PC-9 (cell line): Measurements from ENCODE around the gene KTI12. TPM values are rescaled to one million over a fixed set of nuclear protein-coding genes. Genes with fewer than 3 reads are reported as not detected.
"Not testable (repeated sequence)": the region's sequence is repeated elsewhere in the genome, so short reads cannot be mapped to it uniquely, and the experiment has no call there.

Experiments
- BruUV-seq: library from RNA; stranded (reverse); fragments of 400-500 nt; replicated peaks from 2 replicates; lab custom pipeline; 2021; lab: Mats Ljungman, UMichigan
- CTCF ChIA-PET: fragments of 300-600 bp; sonication (Branson Sonifier 250); formaldehyde crosslinking; loops from one replicate; lab custom pipeline; 2022; ENCODE audit warnings: antibody characterized with exemption; lab: Charles Lee
- POLR2A ChIA-PET: fragments of 300-600 bp; sonication (Branson Sonifier 250); formaldehyde crosslinking; loops from one replicate; lab custom pipeline; 2022; ENCODE audit warnings: antibody characterized with exemption; ENCODE audit not compliant: unreplicated experiment; lab: Charles Lee
- DNase-seq, 2 experiments: peaks; one replicate each; pipeline versions ENCODE4 v3.0.0 to v3.0.0-alpha.2; 2015 to 2022; ENCODE audit warnings: mixed read lengths in 1 of 2
- H2AFZ ChIP-seq: fragments of 200-600 bp; sonication (generic); 2 replicates; pipeline ENCODE4 v1.8.1; 2017; ENCODE audit warnings: antibody characterized with exemption
- H3F3A ChIP-seq: fragments of 200-600 bp; sonication (generic); 2 replicates; pipeline ENCODE4 v1.8.1; 2017; ENCODE audit warnings: antibody characterized with exemption, mild to moderate bottlenecking, low read depth; ENCODE audit not compliant: insufficient read depth
- H3K27ac ChIP-seq: fragments of 200-600 bp; sonication (generic); 2 replicates; pipeline ENCODE4 v1.6.1; 2016; ENCODE audit warnings: mixed run types
- H3K27me3 ChIP-seq: fragments of 200-600 bp; sonication (generic); 2 replicates; pipeline ENCODE4 v1.6.1; 2016; ENCODE audit warnings: low read depth, mixed run types; ENCODE audit not compliant: insufficient read depth
- H3K36me3 ChIP-seq: fragments of 200-600 bp; sonication (generic); 2 replicates; pipeline ENCODE4 v1.6.1; 2016; ENCODE audit warnings: low read depth, mixed run types
- H3K4me1 ChIP-seq: fragments of 200-600 bp; sonication (generic); replicated peaks from 2 replicates; pipeline ENCODE4 v1.6.1; 2016; ENCODE audit warnings: mixed run types; ENCODE audit not compliant: insufficient read depth
- H3K4me2 ChIP-seq: fragments of 200-600 bp; sonication (generic); 2 replicates; pipeline ENCODE4 v1.6.1; 2017; ENCODE audit warnings: mixed run types
- H3K4me3 ChIP-seq: fragments of 200-600 bp; sonication (generic); 2 replicates; pipeline ENCODE4 v1.6.1; 2016; ENCODE audit warnings: mixed run types
- H3K79me2 ChIP-seq: fragments of 200-600 bp; sonication (generic); 2 replicates; pipeline ENCODE4 v1.6.1; 2017; ENCODE audit warnings: low read depth, mixed run types
- H3K9me2 ChIP-seq: fragments of 200-600 bp; sonication (generic); 2 replicates; pipeline ENCODE4 v1.8.1; 2017; ENCODE audit warnings: mild to moderate bottlenecking; ENCODE audit not compliant: insufficient read depth
- H3K9me3 ChIP-seq: fragments of 200-600 bp; sonication (generic); 2 replicates; pipeline ENCODE4 v1.8.1; 2016; ENCODE audit warnings: low read depth; ENCODE audit not compliant: insufficient read depth
- H4K20me1 ChIP-seq: fragments of 200-600 bp; sonication (generic); 2 replicates; pipeline ENCODE4 v1.8.1; 2017; ENCODE audit not compliant: insufficient read depth
- CTCF ChIP-seq: fragments of 200-600 bp; sonication (generic); conservative IDR thresholded peaks from 2 replicates; pipeline ENCODE4 v1.6.1; 2017; ENCODE audit warnings: mixed run types, antibody characterized with exemption, mild to moderate bottlenecking, moderate library complexity
- EZH2 ChIP-seq: fragments of 200-600 bp; sonication (generic); IDR thresholded peaks from 2 replicates; pipeline ENCODE4 v1.8.0; 2017; ENCODE audit warnings: antibody characterized with exemption, low read depth
- intact Hi-C: fragments of 100-400 bp; cut with micrococcal nuclease; formaldehyde crosslinking; loops from one replicate; pipeline ENCODE4 v1.10.0; 2022; ENCODE audit not compliant: unreplicated experiment
- total RNA-seq: library from RNA; stranded (reverse); gene quantifications from 2 replicates; pipeline ENCODE4 v1.2.3, GENCODE V29; 2021

Gene KTI12
- total RNA-seq, 1 experiment from 2014 or later: 9.5 TPM

- Histone ChIP-seq H3K9me2 (no peaks in the 10 kb centered on the region), H3K4me3 (peak overlapping the region; percentile 68), H2AFZ (0 out of 2 replicates have a peak overlapping the region, but pooled peaks have one; percentile 86), H3K27me3 (no peaks in the 10 kb centered on the region), H3K36me3 (no peaks in the 10 kb centered on the region), H4K20me1 (peaks cover 22% of the 10 kb centered on the region), H3K9me3 (no peaks in the 10 kb centered on the region), H3F3A (peaks cover 6% of the 10 kb centered on the region), H3K4me1 (peaks cover 11% of the 10 kb centered on the region), H3K27ac (no peak overlapping the region), H3K79me2 (peaks cover 32% of the 10 kb centered on the region), H3K4me2 (peak overlapping the region; percentile 93)
- ChIA-PET CTCF (no interaction called here), POLR2A (interaction anchor here (0.6 kb wide), 2 partner anchors 107 to 201 kb away, joined by 3 to 4 read pairs; no protein-coding TSS in a partner anchor)
- no TSS peak for BruUV-seq
- no peak for TF ChIP-seq EZH2
- TF ChIP-seq CTCF: no peak
- intact Hi-C loops: no loop called here
- DNase-seq: no peak
Measured at GRCh38 chr1:52032124-52032784, 1.4 kb downstream of the KTI12 start.

GRCh38 chr1:52028839-52029238, 4.8 kb downstream of the KTI12 start:
- H3K4me3 ChIP-seq, intact Hi-C loops, CTCF ChIA-PET, H3K9me3 ChIP-seq, H3K9me2 ChIP-seq, H3K27ac ChIP-seq, H3K4me2 ChIP-seq, H2AFZ ChIP-seq, DNase-seq, BruUV-seq, H3K36me3 ChIP-seq, H3F3A ChIP-seq, H3K27me3 ChIP-seq: not testable (repeated sequence)
- POLR2A ChIA-PET: interaction anchor here (0.6 kb wide), 1 partner anchor 422 kb away, joined by 3 read pairs; no protein-coding TSS in a partner anchor
- Histone ChIP-seq H4K20me1 (peaks cover 22% of the 10 kb centered on the region), H3K79me2 (peaks cover 32% of the 10 kb centered on the region), H3K4me1 (peaks cover 11% of the 10 kb centered on the region)

GRCh38 chr1:52028328-52028727, 5.3 kb downstream of the KTI12 start:
- BruUV-seq: no TSS peak
- H3K27me3 ChIP-seq: no peaks in the 10 kb centered on the region
- H3K9me3 ChIP-seq: no peaks in the 10 kb centered on the region
- ChIA-PET POLR2A (no interaction called here), CTCF (no interaction called here)
- no peak overlapping the region for H3K4me2 ChIP-seq
- H4K20me1 ChIP-seq: peaks cover 22% of the 10 kb centered on the region
- peaks cover 11% of the 10 kb centered on the region for H3K4me1 ChIP-seq
- intact Hi-C loops: no loop called here
- no peak overlapping the region for H2AFZ ChIP-seq
- no peak overlapping the region for H3K4me3 ChIP-seq
- H3K9me2 ChIP-seq: no peaks in the 10 kb centered on the region
- H3K36me3 ChIP-seq: peaks cover 4% of the 10 kb centered on the region; the same call in 1 of the 2 replicates
- H3F3A ChIP-seq: no peaks in the 10 kb centered on the region
- no peak overlapping the region for H3K27ac ChIP-seq
- no peak for TF ChIP-seq CTCF
- no peak for TF ChIP-seq EZH2
- peaks cover 31% of the 10 kb centered on the region for H3K79me2 ChIP-seq
- DNase-seq: no peak
